HG03066 (cell line): ENCODE data around the gene TTBK1.

ENCODE experiments used
- ATAC-seq: cut with Tn5 transposase; IDR thresholded peaks from one replicate; pipeline ENCODE4 v1.9.1; 2021; ENCODE audit warnings: low read depth; ENCODE audit not compliant: unreplicated experiment

Gene TTBK1

DNA sequence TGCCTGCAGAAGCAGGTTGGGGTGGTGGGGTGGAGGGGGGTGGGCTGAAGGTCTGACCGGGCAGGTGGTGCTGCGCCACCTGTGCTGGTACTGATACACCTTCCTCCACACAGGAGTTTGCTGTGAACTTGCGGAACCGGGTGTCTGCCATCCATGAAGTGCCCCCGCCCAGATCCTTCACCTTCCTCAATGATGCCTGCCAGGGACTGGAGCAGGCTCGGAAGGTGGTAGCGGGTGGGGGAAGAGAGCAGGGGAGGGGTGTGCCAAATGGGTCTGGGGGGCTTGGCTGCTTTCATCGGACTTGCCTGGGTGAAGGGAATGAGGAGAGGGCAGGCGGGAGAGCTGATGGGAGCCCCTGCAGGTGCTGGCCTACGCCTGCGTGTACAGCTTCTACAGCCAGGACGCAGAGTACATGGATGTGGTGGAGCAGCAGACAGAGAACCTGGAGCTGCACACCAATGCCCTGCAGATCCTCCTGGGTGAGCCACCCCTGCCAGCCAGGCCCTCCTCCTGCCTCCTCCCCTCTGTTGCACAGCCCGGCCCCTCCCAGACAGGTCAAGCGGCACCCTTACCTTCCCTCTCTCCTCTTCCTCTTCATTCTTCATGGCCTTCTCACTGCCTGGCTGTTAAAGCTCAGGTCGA is 20.7 kb upstream of the TTBK1 start:
- ATAC-seq, result no peak

DNA sequence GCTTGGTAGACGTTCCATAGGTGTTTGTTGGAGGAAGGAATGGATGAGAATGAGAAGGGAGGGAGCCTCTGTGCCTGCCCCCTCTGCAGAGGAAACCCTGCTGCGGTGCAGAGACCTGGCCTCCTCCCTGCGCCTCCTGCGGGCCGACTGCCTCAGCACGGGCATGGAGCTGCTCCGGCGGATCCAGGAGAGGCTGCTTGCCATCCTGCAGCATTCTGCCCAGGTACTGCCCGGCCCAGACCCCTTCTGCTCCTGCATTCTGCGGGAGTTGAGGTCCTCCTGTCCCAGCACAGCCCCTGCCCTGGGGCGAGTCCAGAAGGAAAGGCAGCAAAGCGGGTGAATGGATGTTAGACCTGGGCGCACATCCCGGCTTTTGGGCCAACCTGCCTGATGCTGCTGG is 20.1 kb upstream of the TTBK1 start:
- no peak for ATAC-seq

GRCh38 chr6:43226192-43226851 is 17.0 kb upstream of the TTBK1 start:
- no peak for ATAC-seq

DNA sequence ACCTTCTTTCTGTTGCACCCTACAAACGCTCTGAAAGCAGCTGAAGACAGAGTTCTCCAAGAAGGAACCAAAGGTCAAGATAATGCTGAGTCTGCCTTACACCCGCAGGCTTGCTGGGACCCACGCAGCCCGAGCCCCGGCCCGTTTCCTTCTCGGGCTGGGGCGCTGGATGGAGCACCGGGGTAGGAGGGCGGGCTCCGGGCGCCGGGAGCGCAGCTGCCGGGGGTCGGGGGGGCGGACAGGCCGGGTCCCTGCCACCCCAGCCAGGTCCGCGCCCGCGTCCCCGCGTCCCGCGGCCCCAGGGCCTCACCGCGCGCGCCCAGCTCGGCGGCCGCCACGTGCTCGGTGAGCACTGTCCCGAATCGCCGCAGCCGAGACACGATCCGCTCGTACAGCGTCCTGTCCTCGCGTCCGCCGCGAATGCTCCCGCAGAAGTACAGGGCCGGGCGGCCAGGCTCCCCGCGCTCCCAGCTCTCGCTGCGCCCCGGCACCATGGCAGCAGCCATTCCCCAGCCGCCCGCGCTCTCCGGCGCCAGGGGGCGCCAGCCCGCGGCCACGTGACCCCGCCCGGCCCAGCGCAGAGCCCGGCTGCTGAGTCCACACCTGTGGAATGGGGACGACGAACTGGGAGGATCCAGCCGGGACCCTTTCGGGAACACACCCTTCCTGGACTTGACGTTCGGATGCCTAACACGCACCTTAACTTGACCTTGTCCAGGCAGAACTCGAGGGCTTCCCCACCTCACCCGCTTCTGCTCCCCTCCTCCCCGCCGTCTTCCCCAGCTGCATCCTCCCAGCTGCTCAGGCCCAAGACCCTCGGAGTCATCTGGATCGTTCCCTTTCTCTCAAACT is 14.1 kb upstream of the TTBK1 start, which contains the start of gene DNPH1:
Gene DNPH1, minus strand, starts transcription at position 531 of the 852 bp plus-strand sequence. Its CDS starts 25 bp downstream, at position 506.
- peak; percentile 72 for ATAC-seq

GRCh38 chr6:43229803-43230620 is 13.3 kb upstream of the TTBK1 start:
- no peak for ATAC-seq

DNA sequence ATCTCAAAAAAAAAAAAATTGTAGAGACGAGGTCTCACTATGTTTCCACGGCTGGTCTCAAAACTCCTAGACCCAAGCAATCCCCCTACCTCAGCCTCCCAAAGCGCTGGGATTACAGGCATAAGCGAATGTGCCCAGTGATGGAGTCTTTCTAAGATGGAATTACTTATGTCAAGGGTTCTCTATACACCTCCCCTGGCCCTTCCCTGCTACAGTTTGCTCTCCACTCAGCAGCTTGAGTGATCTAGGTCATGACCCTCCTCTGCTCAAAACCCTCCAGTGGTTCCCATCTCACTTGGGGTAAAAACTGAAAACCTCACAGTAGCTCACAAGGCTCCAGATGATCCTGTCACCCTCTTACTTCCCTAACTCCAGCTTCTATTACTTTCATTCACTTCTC is 12.2 kb upstream of the TTBK1 start:
- ATAC-seq, result no peak

GRCh38 chr6:43231735-43232450 is 11.4 kb upstream of the TTBK1 start:
- ATAC-seq, result no peak

- no peak for ATAC-seq
These were observed 7.4 kb upstream of the TTBK1 start for GRCh38 chr6:43235841-43236240.

DNA sequence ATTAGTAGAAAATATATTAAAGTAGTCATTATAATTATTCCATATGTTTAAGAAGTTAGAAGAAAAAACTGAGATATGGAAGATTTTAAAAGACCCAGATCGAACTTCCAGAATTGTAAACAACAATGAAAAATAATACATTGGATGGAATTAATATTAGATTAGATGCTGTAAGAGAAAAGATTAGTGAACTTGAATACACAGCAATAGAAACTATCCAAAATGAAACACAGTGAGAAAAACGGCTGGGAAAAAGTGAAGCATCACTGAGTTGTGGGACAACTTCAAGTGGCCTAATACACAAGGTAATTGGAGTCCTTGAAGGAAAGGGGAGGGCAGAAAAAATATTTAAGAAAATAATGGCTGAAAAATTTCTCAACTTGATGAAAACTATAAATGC is 4.2 kb upstream of the TTBK1 start:
- ATAC-seq, result no peak

GRCh38 chr6:43240950-43241349 is 2.3 kb upstream of the TTBK1 start:
- ATAC-seq, result no peak

GRCh38 chr6:43241446-43241845 is 1.8 kb upstream of the TTBK1 start:
- ATAC-seq, result no peak

- ATAC-seq, result no peak
These were observed 512 bp downstream of the TTBK1 start for GRCh38 chr6:43243664-43244321.

DNA sequence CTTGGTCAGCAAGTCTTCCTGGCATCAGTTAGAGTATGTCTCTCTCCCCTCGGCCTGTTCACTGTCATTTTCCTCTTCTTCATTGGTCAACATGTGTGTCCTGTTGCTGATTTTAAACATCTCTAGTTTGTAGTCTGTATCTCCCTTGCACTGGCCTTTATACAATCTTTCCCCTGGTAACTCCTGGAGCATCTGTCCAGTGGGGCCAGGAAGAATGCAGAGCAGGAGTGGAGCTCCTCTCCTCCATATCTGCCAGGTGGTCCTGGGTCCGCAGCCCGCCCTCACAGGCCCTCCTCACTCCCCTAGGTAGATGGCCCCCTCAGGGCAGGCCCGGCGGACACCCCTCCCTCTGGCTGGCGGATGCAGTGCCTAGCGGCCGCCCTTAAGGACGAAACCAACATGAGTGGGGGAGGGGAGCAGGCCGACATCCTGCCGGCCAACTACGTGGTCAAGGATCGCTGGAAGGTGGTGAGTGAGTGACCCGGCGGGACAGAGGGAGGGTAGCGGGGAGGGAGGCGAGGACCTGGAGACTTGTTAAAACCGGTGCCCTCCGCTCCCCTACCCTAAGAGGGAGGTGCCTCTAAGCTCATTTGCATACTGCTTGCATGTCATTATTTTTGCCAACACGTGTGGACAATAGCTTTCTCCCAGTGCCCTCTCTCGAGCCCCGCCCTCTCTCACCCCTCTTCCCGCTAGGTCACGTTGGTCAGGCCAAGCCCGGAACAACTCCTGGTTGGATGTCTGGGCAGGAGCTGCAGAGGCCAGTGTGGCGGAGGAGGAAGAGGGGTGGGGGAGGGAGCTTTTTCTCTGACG is 3.2 kb downstream of the TTBK1 start:
- ATAC-seq, result peak; percentile 39

DNA sequence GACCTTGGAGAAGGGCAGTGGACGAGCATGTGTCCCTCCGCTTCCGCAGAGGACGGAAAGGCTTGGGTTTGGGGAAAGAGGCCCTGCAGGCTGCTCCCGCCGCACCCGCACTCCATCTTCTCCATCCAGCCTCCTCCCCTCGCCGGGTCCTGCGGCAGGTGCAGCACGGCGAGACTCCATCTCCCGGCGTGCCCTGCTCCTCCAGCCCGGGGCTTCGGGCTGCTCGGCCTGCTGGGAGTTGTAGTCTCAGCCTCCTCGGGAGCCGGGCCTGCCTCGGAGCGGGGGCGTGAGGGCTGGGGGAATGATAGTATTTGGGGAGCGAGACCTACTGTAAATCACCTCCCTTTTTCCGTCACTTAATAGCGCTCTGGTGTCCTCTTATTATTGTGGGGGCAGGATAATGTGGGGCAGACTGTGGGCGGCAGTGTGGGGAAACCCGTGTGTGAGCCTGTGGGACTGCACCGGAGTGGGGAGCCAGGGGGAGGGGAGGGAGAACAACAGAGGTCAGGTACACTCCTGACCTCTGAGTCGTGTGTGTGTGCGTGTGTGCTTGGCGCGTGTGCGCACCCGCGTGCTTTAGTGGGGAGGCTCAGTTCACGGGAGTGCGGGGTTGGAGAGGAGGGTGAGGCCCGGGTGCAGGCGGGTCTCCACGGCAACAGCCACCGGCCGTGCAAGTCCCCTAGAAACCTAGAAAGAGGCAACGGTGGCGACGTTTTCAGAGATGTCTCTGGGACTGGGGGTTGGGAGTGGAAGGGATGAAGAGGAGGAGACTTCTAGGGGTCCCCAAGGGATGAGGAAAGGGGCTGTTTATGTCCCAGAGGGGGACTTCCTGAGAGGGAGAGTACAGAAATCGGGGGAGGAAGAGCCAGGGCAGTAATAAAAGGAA is 4.1 kb downstream of the TTBK1 start:
- peak; percentile 83 for ATAC-seq

DNA sequence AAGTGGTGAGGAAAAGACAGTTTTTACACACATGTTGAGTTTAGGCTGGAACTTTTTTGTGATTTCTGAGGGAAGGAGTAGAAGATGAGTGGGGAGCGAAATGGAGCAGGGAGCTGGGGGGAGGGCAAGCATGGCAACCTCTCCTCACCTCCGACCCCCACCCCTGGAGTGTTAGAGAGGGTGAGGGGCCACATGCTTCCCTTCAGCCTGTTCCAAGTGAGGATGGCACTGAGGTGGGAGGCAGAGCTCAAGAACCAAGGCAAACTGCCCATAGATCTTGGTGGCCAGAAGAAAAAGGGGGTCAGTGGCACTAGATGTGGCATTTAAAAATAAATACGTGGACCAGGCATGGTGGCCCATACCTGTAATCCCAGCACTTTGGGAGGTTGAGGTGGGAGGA is 4.8 kb downstream of the TTBK1 start:
- ATAC-seq, result no peak

DNA sequence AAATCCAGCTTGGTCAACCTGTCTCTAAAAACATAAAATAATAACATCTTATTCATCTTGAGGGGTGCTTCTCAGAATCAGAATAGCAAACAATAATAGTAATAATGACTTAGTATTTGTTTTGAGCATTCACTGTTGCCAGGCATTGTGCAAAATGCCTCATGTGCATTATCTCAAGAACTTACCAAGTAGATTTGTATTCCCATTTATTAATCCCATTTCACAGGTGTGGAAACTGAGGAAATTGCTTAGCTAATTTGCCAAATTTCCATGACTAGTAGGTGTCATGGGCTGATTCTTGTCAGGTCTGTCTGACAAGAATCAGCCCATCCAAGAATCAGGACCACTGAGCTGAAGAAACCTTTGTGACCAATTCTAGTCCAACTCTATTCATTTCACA is 5.5 kb downstream of the TTBK1 start:
- no peak for ATAC-seq

DNA sequence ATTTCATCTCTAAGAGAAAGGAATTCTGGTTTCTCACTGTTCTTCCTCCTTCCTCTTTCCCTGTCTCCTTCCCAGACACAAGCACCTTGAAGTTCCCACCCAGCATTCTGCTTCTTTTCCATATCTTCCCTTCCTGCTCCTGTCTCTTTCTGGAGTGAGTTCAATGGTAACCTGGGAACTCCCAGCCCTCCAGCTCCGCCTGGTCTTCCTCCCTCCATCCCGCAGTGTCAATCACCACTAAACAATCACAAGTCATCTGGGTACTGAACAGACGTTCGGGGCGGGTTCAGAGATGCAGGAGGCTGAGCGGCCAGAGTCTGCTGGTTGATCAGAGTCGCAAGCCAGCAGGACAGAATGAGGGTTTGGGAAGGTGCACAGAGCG is 7.7 kb downstream of the TTBK1 start:
- no peak for ATAC-seq

GRCh38 chr6:43253401-43253800 is 10.1 kb downstream of the TTBK1 start:
- ATAC-seq, result no peak
